SK-N-SH (cell line): Measurements from ENCODE around the gene SNED1. TPM values are rescaled to one million over a fixed set of nuclear protein-coding genes. Genes with fewer than 3 reads are reported as not detected.

Experiments used
- CTCF ChIA-PET: fragments of 300-600, 350-600 bp; formaldehyde crosslinking; extraction: SDS; loops from one replicate; lab custom pipeline; 2021; lab: Yijun Ruan, JAX
- POLR2A ChIA-PET: fragments of 350-600 bp; sonication (Branson Sonifier 250); formaldehyde crosslinking; extraction: SDS; loops from one replicate; lab custom pipeline; 2020; ENCODE audit warnings: antibody characterized with exemption, inconsistent platforms; lab: Yijun Ruan, JAX
- DNase-seq: peaks from one replicate; pipeline ENCODE4 v3.0.0; 2012
- H2AFZ ChIP-seq: fragments of 200-600 bp; sonication (generic); 2 replicates; pipeline ENCODE4 v1.8.1; 2016; ENCODE audit warnings: antibody characterized with exemption, mild to moderate bottlenecking, low read depth
- H3F3A ChIP-seq: fragments of 200-600 bp; sonication (generic); replicated peaks from 2 replicates; pipeline ENCODE3; 2016; ENCODE audit warnings: antibody characterized with exemption, mild to moderate bottlenecking; ENCODE audit not compliant: insufficient read depth
- H3K27ac ChIP-seq, 2 experiments: fragments of 200-500 bp in 1 of 2; fragments of 200-600 bp in 1 of 2; sonication (Bioruptor generic) in 1 of 2; sonication (generic), shearing (Covaris generic) in 1 of 2; 2 replicates each; pipeline versions ENCODE4 v1.5.1 to v1.6.1; 2014 to 2016; ENCODE audit warnings: low read depth in 2 of 2, inconsistent platforms in 1 of 2, low read length in 1 of 2, mild to moderate bottlenecking in 1 of 2, mixed read lengths in 1 of 2
- H3K27me3 ChIP-seq: fragments of 200-600 bp; sonication (generic), shearing (Covaris generic); 2 replicates; pipeline ENCODE4 v1.6.1; 2016; ENCODE audit warnings: mixed run types; ENCODE audit not compliant: insufficient read depth
- H3K36me3 ChIP-seq, 2 experiments: fragments of 200-500 bp in 1 of 2; fragments of 200-600 bp in 1 of 2; sonication (Bioruptor generic) in 1 of 2; sonication (generic) in 1 of 2; replicated peaks in 1 of 2; 2 replicates each; pipeline versions ENCODE3 to v1.5.1; 2014 to 2016; ENCODE audit warnings: low read length in 1 of 2, mild to moderate bottlenecking in 1 of 2; ENCODE audit not compliant: insufficient read depth in 2 of 2, control insufficient read depth in 1 of 2
- H3K4me1 ChIP-seq, 2 experiments: fragments of 200-500 bp in 1 of 2; fragments of 200-600 bp in 1 of 2; sonication (Bioruptor generic) in 1 of 2; sonication (generic), shearing (Covaris generic) in 1 of 2; 2 replicates each; pipeline versions ENCODE4 v1.5.1 to v1.6.1; 2014 to 2016; ENCODE audit warnings: low read depth in 1 of 2, low read length in 1 of 2, mixed run types in 1 of 2; ENCODE audit not compliant: insufficient read depth in 2 of 2, control insufficient read depth in 1 of 2
- H3K4me2 ChIP-seq: fragments of 200-600 bp; sonication (generic), shearing (Covaris generic); 2 replicates; pipeline ENCODE4 v1.6.1; 2017; ENCODE audit warnings: mixed run types
- H3K4me3 ChIP-seq, 2 experiments: fragments of 200-500 bp in 1 of 2; fragments of 200-600 bp in 1 of 2; sonication (Bioruptor generic) in 1 of 2; sonication (generic), shearing (Covaris generic) in 1 of 2; 2 replicates each; pipeline versions ENCODE4 v1.5.1 to v1.8.1; 2014 to 2016; ENCODE audit warnings: low read depth in 2 of 2, inconsistent platforms in 1 of 2, low read length in 1 of 2, mild to moderate bottlenecking in 1 of 2, mixed read lengths in 1 of 2, moderate library complexity in 1 of 2
- H3K79me2 ChIP-seq: fragments of 200-600 bp; sonication (generic); 2 replicates; pipeline ENCODE4 v1.8.1; 2017; ENCODE audit warnings: mild to moderate bottlenecking; ENCODE audit not compliant: insufficient read depth
- H3K9ac ChIP-seq: fragments of 200-600 bp; sonication (generic); 2 replicates; pipeline ENCODE4 v1.6.1; 2017; ENCODE audit warnings: mixed run types
- H3K9me2 ChIP-seq: fragments of 200-600 bp; sonication (generic); 2 replicates; pipeline ENCODE4 v1.6.1; 2017; ENCODE audit warnings: mixed run types
- H3K9me3 ChIP-seq: fragments of 200-600 bp; sonication (generic); 2 replicates; pipeline ENCODE4 v1.6.1; 2017; ENCODE audit warnings: mixed run types, mild to moderate bottlenecking, moderate library complexity
- H4K20me1 ChIP-seq: fragments of 200-600 bp; sonication (generic); 2 replicates; pipeline ENCODE4 v1.6.1; 2017; ENCODE audit warnings: mild to moderate bottlenecking, mixed run types; ENCODE audit not compliant: insufficient read depth
- CTCF ChIP-seq: fragments of 200-600 bp; sonication (generic); IDR thresholded peaks from 2 replicates; pipeline ENCODE4 v1.6.1; 2017; ENCODE audit warnings: antibody characterized with exemption, mild to moderate bottlenecking, moderate library complexity
- EZH2phosphoT487 ChIP-seq: fragments of 200-600 bp; sonication (generic); IDR thresholded peaks from 2 replicates; pipeline ENCODE4 v1.6.1; 2017; ENCODE audit warnings: low read depth, mixed run types, mild to moderate bottlenecking, antibody characterized with exemption, moderate library complexity, borderline replicate concordance
- FOSL2 ChIP-seq: IDR thresholded peaks from 2 replicates; pipeline ENCODE4 v1.4.0; 2012; ENCODE audit warnings: low read depth, mild to moderate bottlenecking, moderate library complexity, borderline replicate concordance
- GATA2 ChIP-seq: sonication (generic); formaldehyde crosslinking; IDR thresholded peaks from 2 replicates; pipeline ENCODE4 v1.5.0; 2020; ENCODE audit warnings: mild to moderate bottlenecking, missing genetic modification reagents
- IRF3 ChIP-seq: fragments of 150-350 bp; IDR thresholded peaks from 2 replicates; pipeline ENCODE4 v1.6.1; 2016; ENCODE audit warnings: mild to moderate bottlenecking, low read depth, low read length
- JUND ChIP-seq: IDR thresholded peaks from 2 replicates; pipeline ENCODE4 v1.4.0; 2012
- MXI1 ChIP-seq: IDR thresholded peaks from 2 replicates; pipeline ENCODE4 v1.6.1; 2012; ENCODE audit warnings: mild to moderate bottlenecking, low read depth, low read length, improper control_type of control experiment
- RAD21 ChIP-seq: IDR thresholded peaks from 2 replicates; pipeline ENCODE4 v1.6.1; 2012; ENCODE audit warnings: mild to moderate bottlenecking, low read length
- SMC3 ChIP-seq: IDR thresholded peaks from 2 replicates; pipeline ENCODE4 v1.6.1; 2012; ENCODE audit warnings: low read depth, low read length, improper control_type of control experiment
- TAF1 ChIP-seq: IDR thresholded peaks from 2 replicates; pipeline ENCODE4 v1.6.1; 2012; ENCODE audit warnings: low read depth, mild to moderate bottlenecking, low read length, moderate library complexity, borderline replicate concordance
- TEAD4 ChIP-seq: IDR thresholded peaks from 2 replicates; pipeline ENCODE4 v1.4.0; 2012; ENCODE audit warnings: mild to moderate bottlenecking, borderline replicate concordance; ENCODE audit not compliant: insufficient read depth
- ZBTB33 ChIP-seq: IDR thresholded peaks from 2 replicates; pipeline ENCODE4 v1.4.0; 2012; ENCODE audit warnings: low read depth, borderline replicate concordance
- WGBS: methylation state at CpG from one replicate; pipeline ENCODE4 v1.1.6; 2017; ENCODE audit warnings: low lambda C conversion rate; 5-methylcytosine and 5-hydroxymethylcytosine counted together
- polyA plus RNA-seq, 3 experiments: library from polyadenylated mRNA; depleted of rRNA; stranded (reverse); fragments of >200 nt; gene quantifications; 2 replicates each; pipeline ENCODE4 v1.2.3, GENCODE V29; 2012

Gene SNED1
- polyA plus RNA-seq, 1 of the 3 experiments (the other 2 are of a cell fraction): 0.03 TPM

GRCh38 chr2:240999873-241000541 lies 1.6 kb downstream of the SNED1 start:
- Histone ChIP-seq H3K36me3 (no peaks in the 10 kb centered on the region), H3K4me2 (no peak overlapping the region), H2AFZ (no peak overlapping the region), H3K79me2 (no peaks in the 10 kb centered on the region), H3K27ac (no peak overlapping the region), H3K9me3 (peaks cover 5% of the 10 kb centered on the region; the same call in 1 of the 2 replicates), H3K27me3 (no peaks in the 10 kb centered on the region), H3F3A (no peaks in the 10 kb centered on the region), H3K4me1 (peaks cover 0 to 3% of the 10 kb centered on the region in 2 experiments; a peak in 1 of 4 replicates), H4K20me1 (no peaks in the 10 kb centered on the region), H3K4me3 (no peak overlapping the region), H3K9me2 (no peaks in the 10 kb centered on the region), H3K9ac (no peak overlapping the region)
- CTCF ChIA-PET: interaction anchor here (3.8 kb wide), 1 partner anchor 16 kb away, joined by 16 read pairs; no protein-coding TSS in a partner anchor
- TF ChIP-seq TAF1 (no peak), RAD21 (no peak), FOSL2 (no peak), SMC3 (no peak), TEAD4 (no peak), EZH2phosphoT487 (no peak), MXI1 (no peak), CTCF (no peak), IRF3 (no peak), JUND (no peak), GATA2 (CRISPR knock-in tag) (no peak), ZBTB33 (no peak)
- POLR2A ChIA-PET: no interaction called here
- no peak for DNase-seq
- WGBS: 89% methylated on average over 19 of the region's 19 CpGs
